ENCODE results near the gene TREH. TPM values are rescaled to one million over a fixed set of nuclear protein-coding genes. Genes with fewer than 3 reads are reported as not detected.

TREH gene
- total and polyA plus RNA-seq, 2 donors from 2014 or later = 1.0 to 10.2 TPM

DNA sequence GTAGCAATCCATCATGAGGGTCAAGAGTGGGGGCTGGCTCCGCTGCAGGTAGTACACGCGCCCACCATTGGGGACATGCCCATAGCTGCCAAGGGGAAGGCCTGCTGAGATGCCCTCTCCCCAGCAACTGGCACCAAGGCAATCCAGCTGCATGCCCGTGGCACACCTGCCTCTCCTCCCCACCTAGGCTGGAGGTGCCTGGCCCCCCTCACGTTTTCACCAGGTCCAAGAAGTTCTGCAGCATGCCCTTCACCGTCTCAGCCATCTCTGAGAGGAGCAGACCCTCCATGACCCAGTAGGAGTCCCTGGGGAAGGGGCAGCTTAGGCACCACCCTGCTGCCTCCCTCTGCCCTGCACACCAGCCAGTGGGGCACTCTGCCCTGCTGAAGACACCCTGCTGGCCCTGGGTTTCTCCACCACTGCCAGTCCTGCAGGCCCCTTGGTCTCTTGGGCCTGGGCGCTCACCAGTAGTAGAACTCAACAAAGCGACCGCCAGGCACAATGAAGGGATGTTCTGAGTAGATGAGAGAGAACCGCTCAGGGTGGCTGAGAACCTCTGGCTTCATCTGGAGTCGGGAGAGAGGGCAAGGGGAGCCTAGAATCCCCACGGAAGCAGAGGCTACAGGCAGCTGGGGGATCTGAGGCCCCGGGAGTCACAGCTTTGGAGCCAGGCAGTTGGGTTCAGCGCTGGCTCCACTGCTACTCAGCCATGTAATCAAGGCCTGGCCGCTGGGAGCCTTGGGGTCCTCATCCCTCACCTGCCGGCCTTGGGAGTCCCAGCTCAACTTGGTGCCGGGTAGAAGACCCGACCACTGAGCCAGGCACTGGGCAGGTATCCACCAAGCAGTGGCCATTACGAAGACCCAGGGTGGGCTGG, 17.8 kb downstream of the TREH start:
- FAIRE-seq (no peak), DNase-seq (no peak)
- Histone ChIP-seq H3K27me3 (ENCODE audit: control insufficient read depth, insufficient read depth, low read length) (no peaks in the 10 kb centered on the region), H3K9ac (ENCODE audit: low read length in 3 of 3) (no peak overlapping the region), H3K4me1 (ENCODE audit: control insufficient read depth in 2 of 3, insufficient read depth in 2 of 3, low read depth in 1 of 3, low read length in 3 of 3) (peaks cover 0 to 11% (median 0%) of the 10 kb centered on the region in 3 donors), H3K36me3 (ENCODE audit: control insufficient read depth in 2 of 3, insufficient read depth in 3 of 3, low read length in 3 of 3) (peaks cover 0 to 8% (median 2%) of the 10 kb centered on the region in 3 donors), H3K27ac (ENCODE audit: low read depth in 2 of 2, low read length in 2 of 2) (no peak overlapping the region), H3K9me3 (ENCODE audit: control insufficient read depth in 2 of 3, insufficient read depth in 1 of 3, low read length in 3 of 3) (no peaks in the 10 kb centered on the region), H3K4me3 (ENCODE audit: low read length in 3 of 3) (no peak overlapping the region)
- no peak for TF ChIP-seq CTCF (IDR thresholded peaks at IDR 0.05; ENCODE audit: borderline replicate concordance, extremely low read depth, insufficient read depth)
- intact Hi-C loops (cut with DNase I) = no loop called here

GRCh38 chr11:118660681-118661424, 18.6 kb downstream of the TREH start:
- intact Hi-C loops (cut with DNase I) = no loop called here
- DNase-seq (no peak), FAIRE-seq (no peak)
- Histone ChIP-seq H3K4me1 (ENCODE audit: control insufficient read depth in 2 of 3, insufficient read depth in 2 of 3, low read depth in 1 of 3, low read length in 3 of 3) (peaks cover 0 to 11% (median 0%) of the 10 kb centered on the region in 3 donors), H3K27me3 (ENCODE audit: control insufficient read depth, insufficient read depth, low read length) (no peaks in the 10 kb centered on the region), H3K9ac (ENCODE audit: low read length in 3 of 3) (no peak overlapping the region), H3K27ac (ENCODE audit: low read depth in 2 of 2, low read length in 2 of 2) (no peak overlapping the region), H3K9me3 (ENCODE audit: control insufficient read depth in 2 of 3, insufficient read depth in 1 of 3, low read length in 3 of 3) (no peaks in the 10 kb centered on the region), H3K36me3 (ENCODE audit: control insufficient read depth in 2 of 3, insufficient read depth in 3 of 3, low read length in 3 of 3) (peaks cover 0 to 12% (median 3%) of the 10 kb centered on the region in 3 donors), H3K4me3 (ENCODE audit: low read length in 3 of 3) (no peak overlapping the region)
- no peak for TF ChIP-seq CTCF (IDR thresholded peaks at IDR 0.05; ENCODE audit: borderline replicate concordance, extremely low read depth, insufficient read depth)

GRCh38 chr11:118659953-118660680, 19.3 kb downstream of the TREH start:
- TF ChIP-seq CTCF (IDR thresholded peaks at IDR 0.05; ENCODE audit: borderline replicate concordance, extremely low read depth, insufficient read depth) = no peak
- H3K4me3 ChIP-seq (ENCODE audit: low read length in 3 of 3) = no peak overlapping the region

More at GRCh38 chr11:118659953-118660680, 19.3 kb downstream of the TREH start:
- H3K36me3 ChIP-seq (ENCODE audit: control insufficient read depth in 2 of 3, insufficient read depth in 3 of 3, low read length in 3 of 3) = peaks cover under 1 to 19% (median 6%) of the 10 kb centered on the region in 3 donors
- no peak overlapping the region for H3K27ac ChIP-seq (ENCODE audit: low read depth in 2 of 2, low read length in 2 of 2)
- intact Hi-C loops (cut with DNase I) = no loop called here
- no peak overlapping the region for H3K9ac ChIP-seq (ENCODE audit: low read length in 3 of 3)
- H3K27me3 ChIP-seq (ENCODE audit: control insufficient read depth, insufficient read depth, low read length) = no peaks in the 10 kb centered on the region
- DNase-seq (no peak), FAIRE-seq (no peak)
- peaks cover 0 to 11% (median 0%) of the 10 kb centered on the region in 3 donors for H3K4me1 ChIP-seq (ENCODE audit: control insufficient read depth in 2 of 3, insufficient read depth in 2 of 3, low read depth in 1 of 3, low read length in 3 of 3)
- no peaks in the 10 kb centered on the region for H3K9me3 ChIP-seq (ENCODE audit: control insufficient read depth in 2 of 3, insufficient read depth in 1 of 3, low read length in 3 of 3)

Measured in kidney (tissue), 14 donors.